SK-N-SH (cell line): Measurements from ENCODE around the gene PDE8A.

ENCODE experiments used
- CTCF ChIP-seq: fragments of 200-600 bp; sonication (generic); IDR thresholded peaks from 2 replicates; pipeline ENCODE4 v1.6.1; 2017; ENCODE audit warnings: antibody characterized with exemption, mild to moderate bottlenecking, moderate library complexity
- JUND ChIP-seq: IDR thresholded peaks from 2 replicates; pipeline ENCODE4 v1.4.0; 2012
- MXI1 ChIP-seq: IDR thresholded peaks from 2 replicates; pipeline ENCODE4 v1.6.1; 2012; ENCODE audit warnings: mild to moderate bottlenecking, low read depth, low read length, improper control_type of control experiment
- SIN3A ChIP-seq: IDR thresholded peaks from 2 replicates; pipeline ENCODE4 v1.6.1; 2012; ENCODE audit warnings: low read depth, mild to moderate bottlenecking, low read length, moderate library complexity, borderline replicate concordance
- SMC3 ChIP-seq: IDR thresholded peaks from 2 replicates; pipeline ENCODE4 v1.6.1; 2012; ENCODE audit warnings: low read depth, low read length, improper control_type of control experiment
- TF ChIP-seq, protein P1 (sequence below): IDR thresholded peaks from 2 replicates; pipeline ENCODE4 v1.4.0; 2012; ENCODE audit warnings: low read depth, borderline replicate concordance
- TF ChIP-seq, protein P2 (sequence below): IDR thresholded peaks from 2 replicates; pipeline ENCODE4 v1.4.0; 2012; ENCODE audit warnings: low read depth

- no peak for TF ChIP-seq CTCF
- TF ChIP-seq SMC3: no peak
- TF ChIP-seq SIN3A: no peak
- no peak for TF ChIP-seq MXI1
- TF ChIP-seq JUND: no peak
- TF ChIP-seq, protein P1, sequence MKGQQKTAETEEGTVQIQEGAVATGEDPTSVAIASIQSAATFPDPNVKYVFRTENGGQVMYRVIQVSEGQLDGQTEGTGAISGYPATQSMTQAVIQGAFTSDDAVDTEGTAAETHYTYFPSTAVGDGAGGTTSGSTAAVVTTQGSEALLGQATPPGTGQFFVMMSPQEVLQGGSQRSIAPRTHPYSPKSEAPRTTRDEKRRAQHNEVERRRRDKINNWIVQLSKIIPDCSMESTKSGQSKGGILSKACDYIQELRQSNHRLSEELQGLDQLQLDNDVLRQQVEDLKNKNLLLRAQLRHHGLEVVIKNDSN: no peak
- TF ChIP-seq, protein P2, sequence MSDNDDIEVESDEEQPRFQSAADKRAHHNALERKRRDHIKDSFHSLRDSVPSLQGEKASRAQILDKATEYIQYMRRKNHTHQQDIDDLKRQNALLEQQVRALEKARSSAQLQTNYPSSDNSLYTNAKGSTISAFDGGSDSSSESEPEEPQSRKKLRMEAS: no peak
These were observed 168.4 kb downstream of the PDE8A start for GRCh38 chr15:85150130-85150480.
